HepG2 (cell line): ENCODE data around the gene KLHL17. TPM values are rescaled to one million over a fixed set of nuclear protein-coding genes. Genes with fewer than 3 reads are reported as not detected.

ENCODE experiments used
- ATAC-seq: fragments of 200-7000 bp; cut with Tn5 transposase; 3 replicates; pipeline ENCODE4 v1.9.1; 2020; ENCODE audit warnings: mild to moderate bottlenecking, moderate library complexity
- BruUV-seq: library from RNA; stranded (reverse); fragments of 400-500 nt; replicated peaks from 2 replicates; lab custom pipeline; 2021; lab: Mats Ljungman, UMichigan
- CTCF ChIA-PET: fragments of 300-600 bp; formaldehyde crosslinking; extraction: SDS; loops from one replicate; lab custom pipeline; 2021; ENCODE audit warnings: low total read pairs, inconsistent platforms, low intra/inter-chr PET ratio; lab: Yijun Ruan, JAX
- POLR2A ChIA-PET: fragments of 350-600 bp; sonication (Branson Sonifier 250); formaldehyde crosslinking; loops from one replicate; lab custom pipeline; 2020; ENCODE audit warnings: antibody characterized with exemption, inconsistent platforms; lab: Yijun Ruan, JAX
- DNase-seq: peaks from one replicate; pipeline ENCODE4 v3.0.0-alpha.2; 2015; ENCODE audit warnings: low spot score
- FAIRE-seq: peaks from 3 replicates; lab custom pipeline; 2011; peaks lifted over from hg19 to GRCh38; lab: Jason Lieb, UNC
- H2AFZ ChIP-seq: one replicate; pipeline ENCODE4 v1.6.1; 2011; ENCODE audit warnings: low read length, inconsistent platforms
- H3K27ac ChIP-seq: fragments of 300-600 bp; 3 replicates; pipeline ENCODE4 v1.8.0; 2011; ENCODE audit warnings: mixed run types, mild to moderate bottlenecking, mixed read lengths, low read length, inconsistent platforms; ENCODE audit not compliant: insufficient read depth; ENCODE audit errors: extremely low read length
- H3K27me3 ChIP-seq, 2 experiments: fragments of 200-600 bp in 1 of 2; 2 replicates in 1 of 2; 3 replicates in 1 of 2; pipeline versions ENCODE4 v1.6.0 to v1.8.0; 2011; ENCODE audit warnings: low read length in 2 of 2, mild to moderate bottlenecking in 2 of 2, moderate library complexity in 2 of 2, inconsistent platforms in 1 of 2; ENCODE audit not compliant: insufficient read depth in 2 of 2, control insufficient read depth in 1 of 2
- H3K36me3 ChIP-seq, 2 experiments: fragments of 200-600 bp in 1 of 2; replicated peaks in 1 of 2; 2 replicates in 1 of 2; 3 replicates in 1 of 2; pipeline versions ENCODE4 v1.5.1 to v1.8.0; 2011; ENCODE audit warnings: low read length in 2 of 2, inconsistent platforms in 1 of 2; ENCODE audit not compliant: insufficient read depth in 2 of 2, control insufficient read depth in 1 of 2
- H3K4me1 ChIP-seq: 2 replicates; pipeline ENCODE4 v1.5.1; 2012; ENCODE audit warnings: low read length, inconsistent platforms; ENCODE audit not compliant: insufficient read depth
- H3K4me2 ChIP-seq: 2 replicates; pipeline ENCODE4 v1.6.0; 2011; ENCODE audit warnings: low read depth, low read length, inconsistent platforms
- H3K4me3 ChIP-seq, 3 experiments: fragments of 200-600 bp in 1 of 3; sonication (generic), shearing (Covaris generic) in 1 of 3; replicated peaks in 1 of 3; 2 replicates each; pipeline ENCODE4 v1.5.1; 2011 to 2016; ENCODE audit warnings: low read length in 3 of 3, inconsistent platforms in 2 of 3, low read depth in 2 of 3, mild to moderate bottlenecking in 2 of 3, control low read depth in 1 of 3, mixed read lengths in 1 of 3; ENCODE audit not compliant: insufficient read depth in 1 of 3
- H3K79me2 ChIP-seq: one replicate; pipeline ENCODE4 v1.6.1; 2011; ENCODE audit warnings: low read length, inconsistent platforms; ENCODE audit not compliant: insufficient read depth
- H3K9ac ChIP-seq: 2 replicates; pipeline ENCODE4 v1.6.0; 2011; ENCODE audit warnings: mild to moderate bottlenecking, low read depth, low read length, inconsistent platforms; ENCODE audit not compliant: insufficient read depth
- H3K9me3 ChIP-seq: 2 replicates; pipeline ENCODE4 v1.5.1; 2012; ENCODE audit warnings: mild to moderate bottlenecking, low read length
- H4K20me1 ChIP-seq: 2 replicates; pipeline ENCODE4 v1.6.0; 2011; ENCODE audit warnings: inconsistent platforms, mild to moderate bottlenecking, low read length, moderate library complexity; ENCODE audit not compliant: insufficient read depth
- KDM1A ChIP-seq: IDR thresholded peaks from 2 replicates; pipeline ENCODE4 v1.6.1; 2016; ENCODE audit warnings: missing compliant biosample characterization
- MTA1 ChIP-seq: sonication (generic); formaldehyde crosslinking; IDR thresholded peaks from 2 replicates; pipeline ENCODE4 v1.4.0; 2020; ENCODE audit warnings: missing genetic modification reagents, mild to moderate bottlenecking, borderline replicate concordance
- NCOA2 ChIP-seq: sonication (generic); formaldehyde crosslinking; IDR thresholded peaks from 2 replicates; pipeline ENCODE4 v1.8.0; 2022; ENCODE audit warnings: inconsistent platforms
- NONO ChIP-seq, 2 experiments: fragments of 450-650 bp in 1 of 2; sonication (generic) in 1 of 2; formaldehyde crosslinking in 1 of 2; IDR thresholded peaks in 1 of 2; conservative IDR thresholded peaks in 1 of 2; 2 replicates each; pipeline versions ENCODE4 v1.6.1 to v1.8.0; 2017 to 2022; ENCODE audit warnings: mild to moderate bottlenecking in 1 of 2, missing genetic modification reagents in 1 of 2, moderate library complexity in 1 of 2
- NRL ChIP-seq: sonication (generic); formaldehyde crosslinking; IDR thresholded peaks from 2 replicates; pipeline ENCODE4 v1.5.0; 2020; ENCODE audit warnings: missing genetic modification reagents, mild to moderate bottlenecking, moderate library complexity, borderline replicate concordance
- TOPORS ChIP-seq: sonication (generic); formaldehyde crosslinking; IDR thresholded peaks from 2 replicates; pipeline ENCODE4 v1.8.0; 2023; ENCODE audit warnings: mild to moderate bottlenecking, missing genetic modification reagents
- ZMAT5 ChIP-seq: sonication (generic); formaldehyde crosslinking; IDR thresholded peaks from 2 replicates; pipeline ENCODE4 v1.5.0; 2020; ENCODE audit warnings: mild to moderate bottlenecking, low read depth, missing genetic modification reagents, borderline replicate concordance
- ZNF703 ChIP-seq: sonication (generic); formaldehyde crosslinking; IDR thresholded peaks from 2 replicates; pipeline ENCODE4 v1.5.1; 2020; ENCODE audit warnings: missing genetic modification reagents, mild to moderate bottlenecking, moderate library complexity, borderline replicate concordance
- ZSCAN22 ChIP-seq: sonication (generic); formaldehyde crosslinking; IDR thresholded peaks from 2 replicates; pipeline ENCODE4 v1.4.0; 2020; ENCODE audit warnings: mild to moderate bottlenecking, missing genetic modification reagents
- WGBS: methylation state at CpG from one replicate; pipeline ENCODE4 v1.1.6; 2017; ENCODE audit warnings: low lambda C conversion rate; 5-methylcytosine and 5-hydroxymethylcytosine counted together
- in situ Hi-C: cut with HindIII; loops from 2 replicates; pipeline ENCODE4 v1.10.0; 2017; ENCODE audit warnings: low pct_unique_long_range_greater_than_20kb; ENCODE audit not compliant: extremely low pct_ligation_motif_present
- intact Hi-C: fragments of 100-400 bp; cut with micrococcal nuclease; formaldehyde crosslinking; loops from one replicate; pipeline ENCODE4 v1.10.0; 2022; ENCODE audit not compliant: unreplicated experiment
- polyA plus RNA-seq, 8 experiments: library from polyadenylated mRNA; depleted of rRNA in 3 of 8; stranded (reverse) in 7 of 8; unstranded in 1 of 8; fragments of >200 nt; fragmentation: Illumina TruSeq in 4 of 8; extraction: Trizol in 4 of 8; gene quantifications; 2 replicates each; pipeline versions ENCODE4 v1.2.1 to v1.2.3, GENCODE V29; 2011 to 2016; ENCODE audit warnings: low read depth in 4 of 8, missing spikeins in 1 of 8, mixed read lengths in 1 of 8; ENCODE audit not compliant: insufficient read depth in 1 of 8
- total RNA-seq, 5 experiments: library from RNA; depleted of rRNA; stranded (reverse); fragments of >200 nt; fragmentation: Illumina TruSeq; extraction: Trizol; gene quantifications; 2 replicates each; pipeline ENCODE4 v1.2.3, GENCODE V29; 2016; ENCODE audit warnings: low read depth in 1 of 5
- TF ChIP-seq, protein P1 (sequence below): fragments of 450-650 bp; IDR thresholded peaks from 2 replicates; pipeline ENCODE4 v1.6.1; 2016
- TF ChIP-seq, protein P2 (sequence below): sonication (generic); formaldehyde crosslinking; IDR thresholded peaks from 2 replicates; pipeline ENCODE4 v1.4.0; 2020; ENCODE audit warnings: mild to moderate bottlenecking, missing genetic modification reagents

Gene KLHL17
- total and polyA plus RNA-seq, 2 of the 13 experiments (the other 11 are each of a cell fraction or from before 2014, with no cell fraction given), result 9.3 to 24.7 TPM

DNA sequence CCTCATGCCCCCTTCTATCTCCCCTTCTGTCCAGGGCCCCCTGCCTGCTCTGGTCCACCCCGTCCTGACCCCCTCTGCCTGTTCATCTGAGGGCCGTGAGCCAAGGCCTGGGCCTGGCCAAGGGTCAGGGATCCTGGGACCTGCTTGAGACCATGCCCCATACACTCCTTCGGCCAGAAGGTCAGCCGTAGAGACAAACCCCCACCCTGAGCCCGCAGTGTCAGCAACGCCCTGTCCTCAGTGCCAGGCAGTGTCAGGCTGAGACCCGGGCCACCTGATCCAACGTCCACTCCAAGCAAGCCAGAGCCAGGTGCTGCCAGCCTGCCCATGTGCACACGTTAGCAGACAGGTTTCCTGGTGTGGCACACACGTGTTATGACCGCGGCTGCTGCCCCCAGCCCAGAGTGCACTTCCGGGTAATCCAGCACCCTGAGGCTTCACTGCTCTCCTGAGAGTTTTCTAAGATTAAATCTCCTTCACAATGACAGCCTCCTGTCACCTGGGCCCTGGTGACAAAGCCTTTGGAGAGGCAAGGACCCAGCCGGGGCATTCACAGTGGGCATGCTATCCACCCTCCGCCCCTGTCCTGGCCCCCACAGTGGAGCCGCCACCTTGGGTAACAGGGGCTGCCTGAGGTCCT lies 46.8 kb upstream of the KLHL17 start:
- CTCF ChIA-PET, result interaction anchor here (1.4 kb wide), 1 partner anchor 7 kb away, joined by 3 read pairs; no protein-coding TSS in a partner anchor
- Histone ChIP-seq H3K27me3 (peaks cover 33 to 79% of the 10 kb centered on the region in 2 experiments), H3K36me3 (no peaks in the 10 kb centered on the region), H3K4me2 (0 out of 2 replicates have a peak overlapping the region, but pooled peaks have one; percentile 64)
- FAIRE-seq, result no peak
- no peak; the same call in 2 of the 3 replicates for ATAC-seq
- in situ Hi-C loops, result no loop called here
- no peak for DNase-seq
- BruUV-seq, result no TSS peak
- TF ChIP-seq ZNF703 (CRISPR knock-in tag), result no peak
- TF ChIP-seq, protein P1, sequence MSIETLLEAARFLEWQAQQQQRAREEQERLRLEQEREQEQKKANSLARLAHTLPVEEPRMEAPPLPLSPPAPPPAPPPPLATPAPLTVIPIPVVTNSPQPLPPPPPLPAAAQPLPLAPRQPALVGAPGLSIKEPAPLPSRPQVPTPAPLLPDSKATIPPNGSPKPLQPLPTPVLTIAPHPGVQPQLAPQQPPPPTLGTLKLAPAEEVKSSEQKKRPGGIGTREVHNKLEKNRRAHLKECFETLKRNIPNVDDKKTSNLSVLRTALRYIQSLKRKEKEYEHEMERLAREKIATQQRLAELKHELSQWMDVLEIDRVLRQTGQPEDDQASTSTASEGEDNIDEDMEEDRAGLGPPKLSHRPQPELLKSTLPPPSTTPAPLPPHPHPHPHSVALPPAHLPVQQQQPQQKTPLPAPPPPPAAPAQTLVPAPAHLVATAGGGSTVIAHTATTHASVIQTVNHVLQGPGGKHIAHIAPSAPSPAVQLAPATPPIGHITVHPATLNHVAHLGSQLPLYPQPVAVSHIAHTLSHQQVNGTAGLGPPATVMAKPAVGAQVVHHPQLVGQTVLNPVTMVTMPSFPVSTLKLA, result peak; percentile 68
- TF ChIP-seq, all 625 proteins: peak for 1
- no peak overlapping the region for H3K9ac ChIP-seq
- H3K27ac ChIP-seq, result no peak overlapping the region
- POLR2A ChIA-PET, result no interaction called here
- intact Hi-C loops, result no loop called here
- H3K9me3 ChIP-seq, result no peaks in the 10 kb centered on the region
- peaks cover 49% of the 10 kb centered on the region for H3K4me1 ChIP-seq
- 36% methylated on average over 11 of the region's 16 CpGs for WGBS
- H3K4me3 ChIP-seq, result no peak overlapping the region
- no peaks in the 10 kb centered on the region for H3K79me2 ChIP-seq
- no peak overlapping the region for H2AFZ ChIP-seq
- no peaks in the 10 kb centered on the region for H4K20me1 ChIP-seq

GRCh38 chr1:914131-914890 lies 46.1 kb upstream of the KLHL17 start:
- Histone ChIP-seq H3K4me2 (no peak overlapping the region), H3K27ac (no peak overlapping the region), H3K9me3 (no peaks in the 10 kb centered on the region), H3K4me1 (peaks cover 49% of the 10 kb centered on the region), H3K79me2 (no peaks in the 10 kb centered on the region), H3K4me3 (no peak overlapping the region), H2AFZ (no peak overlapping the region), H3K36me3 (no peaks in the 10 kb centered on the region), H4K20me1 (no peaks in the 10 kb centered on the region), H3K9ac (no peak overlapping the region), H3K27me3 (peaks cover 35 to 86% of the 10 kb centered on the region in 2 experiments)
- intact Hi-C loops, result no loop called here
- WGBS, result 49% methylated on average over 15 of the region's 21 CpGs
- ChIA-PET POLR2A (no interaction called here), CTCF (no interaction called here)
- in situ Hi-C loops, result no loop called here
- no peak for DNase-seq
- ATAC-seq, result no peak
- no peak for FAIRE-seq
- no TSS peak for BruUV-seq
- TF ChIP-seq KDM1A (CRISPR knock-in tag), result no peak
- no peak for TF ChIP-seq MTA1
- TF ChIP-seq ZMAT5 (CRISPR knock-in tag), result no peak
- TF ChIP-seq NRL (CRISPR knock-in tag), result no peak
- TF ChIP-seq NONO (IDR thresholded peaks at IDR 0.05), result no peak
- no peak for TF ChIP-seq NONO (CRISPR knock-in tag; conservative IDR thresholded peaks at IDR 0.05)
- no peak for TF ChIP-seq NCOA2
- no peak for TF ChIP-seq TOPORS (CRISPR knock-in tag)
- TF ChIP-seq, protein P2, sequence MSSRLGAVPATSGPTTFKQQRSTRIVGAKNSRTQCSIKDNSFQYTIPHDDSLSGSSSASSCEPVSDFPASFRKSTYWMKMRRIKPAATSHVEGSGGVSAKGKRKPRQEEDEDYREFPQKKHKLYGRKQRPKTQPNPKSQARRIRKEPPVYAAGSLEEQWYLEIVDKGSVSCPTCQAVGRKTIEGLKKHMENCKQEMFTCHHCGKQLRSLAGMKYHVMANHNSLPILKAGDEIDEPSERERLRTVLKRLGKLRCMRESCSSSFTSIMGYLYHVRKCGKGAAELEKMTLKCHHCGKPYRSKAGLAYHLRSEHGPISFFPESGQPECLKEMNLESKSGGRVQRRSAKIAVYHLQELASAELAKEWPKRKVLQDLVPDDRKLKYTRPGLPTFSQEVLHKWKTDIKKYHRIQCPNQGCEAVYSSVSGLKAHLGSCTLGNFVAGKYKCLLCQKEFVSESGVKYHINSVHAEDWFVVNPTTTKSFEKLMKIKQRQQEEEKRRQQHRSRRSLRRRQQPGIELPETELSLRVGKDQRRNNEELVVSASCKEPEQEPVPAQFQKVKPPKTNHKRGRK (CRISPR knock-in tag), result no peak
- no peak for TF ChIP-seq ZSCAN22 (CRISPR knock-in tag)
